GM19025 (cell line): ENCODE data around the gene TET3.

ENCODE experiments used
- ATAC-seq: cut with Tn5 transposase; IDR thresholded peaks from one replicate; pipeline ENCODE4 v1.9.1; 2021; ENCODE audit warnings: mild to moderate bottlenecking, low read depth, moderate library complexity; ENCODE audit not compliant: unreplicated experiment

Gene TET3

DNA sequence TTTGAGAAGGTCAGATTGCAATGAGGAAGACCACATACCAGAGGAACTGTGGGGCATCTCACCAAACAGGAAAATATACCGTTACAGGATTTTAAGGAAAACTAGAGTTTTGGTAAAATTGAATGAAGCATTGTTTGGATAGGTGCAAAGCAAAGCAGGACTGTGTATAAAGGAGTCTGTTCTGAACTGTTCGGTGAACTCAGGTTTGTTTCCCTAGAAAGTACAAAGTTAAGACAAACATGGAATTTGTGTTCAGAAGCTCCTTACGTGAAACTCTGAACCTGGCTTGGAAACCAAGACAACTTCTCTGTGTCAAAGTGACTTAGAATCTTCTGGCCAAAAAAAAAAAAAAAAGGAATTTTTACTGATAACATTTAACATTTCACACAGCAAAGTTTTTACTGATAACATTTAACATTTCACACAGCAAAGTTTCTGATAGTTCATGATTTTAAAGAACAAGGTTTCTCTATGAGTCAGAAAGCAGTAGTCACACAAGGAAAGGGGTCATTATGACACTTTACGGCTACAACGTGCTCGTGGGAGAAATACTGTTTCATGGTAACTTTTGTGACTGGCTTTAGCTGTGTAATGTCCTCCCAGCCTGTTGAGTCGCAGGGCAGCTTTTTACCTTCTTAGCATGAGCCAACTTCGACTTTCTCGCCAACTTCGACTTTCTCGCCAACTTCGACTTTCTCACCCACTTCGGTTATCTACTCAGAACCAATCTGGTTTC, 21.2 kb upstream of the TET3 start:
- ATAC-seq: no peak

DNA sequence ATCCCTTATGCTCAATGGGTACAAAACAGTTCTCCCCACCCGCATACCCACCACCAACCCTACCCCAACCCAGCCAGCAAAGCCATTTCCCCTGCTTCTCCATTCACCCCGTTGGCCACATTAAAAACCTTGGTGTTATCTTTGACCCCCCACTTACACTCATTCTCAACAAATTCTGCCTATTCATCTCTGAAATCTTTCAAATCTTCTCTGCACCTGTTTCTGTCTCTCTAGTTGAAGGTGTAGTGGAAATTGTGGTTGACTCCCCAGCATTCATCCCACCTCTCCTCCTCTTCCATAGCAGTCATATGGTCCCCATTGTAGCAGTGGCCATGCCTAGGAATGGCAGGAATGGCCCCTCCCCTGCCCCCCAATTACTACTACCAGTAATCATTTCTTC, 20.5 kb upstream of the TET3 start:
- ATAC-seq: no peak

DNA sequence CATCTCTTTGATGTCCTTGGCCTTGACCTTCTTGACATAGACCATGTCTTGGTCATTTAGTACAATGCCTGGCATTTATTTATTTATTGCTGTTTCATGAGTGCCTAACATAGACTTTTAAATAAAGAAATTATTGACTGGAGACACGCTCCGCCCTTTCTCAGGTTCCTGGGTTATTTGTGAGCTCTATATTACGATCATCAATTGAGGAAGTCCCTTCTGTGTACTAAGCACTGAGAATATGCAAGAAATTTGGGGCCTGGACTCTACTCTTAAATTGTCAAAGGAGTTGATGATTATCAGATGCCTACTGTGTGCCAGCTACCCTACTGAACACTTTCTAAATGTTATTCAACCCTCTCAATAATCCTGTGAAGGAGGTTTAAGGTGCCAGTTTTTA, 19.7 kb upstream of the TET3 start:
- ATAC-seq: no peak

DNA sequence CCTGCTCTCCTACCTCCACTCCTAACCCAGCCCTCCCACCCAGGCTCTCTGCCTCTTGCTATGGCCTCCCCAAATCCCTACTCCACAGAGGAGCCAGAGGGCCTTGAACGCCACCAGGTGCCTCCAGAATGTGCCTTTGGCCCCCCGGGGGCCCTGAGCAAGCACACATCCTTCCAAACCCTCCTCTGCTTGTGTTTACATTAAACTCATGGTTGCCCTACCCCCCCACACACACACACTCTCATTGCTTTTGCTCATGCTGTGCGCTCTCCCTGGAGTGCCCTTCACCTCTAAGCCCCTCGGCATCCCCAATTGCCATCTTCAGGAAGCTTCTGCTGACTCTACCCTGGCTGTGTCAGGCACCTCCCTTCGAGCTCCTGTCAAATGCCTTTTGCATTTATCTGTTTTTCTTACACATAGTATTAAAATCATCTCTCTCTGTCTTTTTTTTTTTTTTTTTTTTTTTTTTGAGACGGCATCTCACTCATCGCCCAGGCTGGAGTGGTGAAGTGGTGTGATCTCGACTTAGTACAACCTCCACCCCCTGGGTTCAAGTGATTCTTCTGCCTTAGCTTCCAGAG, 16.3 kb upstream of the TET3 start:
- no peak for ATAC-seq

DNA sequence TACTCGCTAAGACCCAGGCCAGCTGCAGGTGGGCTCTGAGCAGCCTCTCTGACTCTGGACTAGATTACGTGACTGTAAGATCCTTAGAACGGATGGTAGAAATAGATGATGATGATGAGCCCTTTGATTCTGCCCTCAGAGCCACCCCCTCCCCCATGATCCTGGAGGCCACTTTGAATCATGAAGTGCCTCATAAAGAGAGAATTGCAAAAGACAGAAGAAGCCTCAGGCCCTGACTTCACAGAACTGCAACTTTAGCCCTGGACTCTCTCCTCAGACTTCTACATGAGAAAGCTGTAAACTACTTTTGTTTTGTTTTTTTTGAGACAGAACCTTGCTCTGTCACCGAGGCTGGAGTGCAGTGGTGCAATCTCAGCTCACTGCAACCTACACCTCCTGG, 15.4 kb upstream of the TET3 start:
- no peak for ATAC-seq

DNA sequence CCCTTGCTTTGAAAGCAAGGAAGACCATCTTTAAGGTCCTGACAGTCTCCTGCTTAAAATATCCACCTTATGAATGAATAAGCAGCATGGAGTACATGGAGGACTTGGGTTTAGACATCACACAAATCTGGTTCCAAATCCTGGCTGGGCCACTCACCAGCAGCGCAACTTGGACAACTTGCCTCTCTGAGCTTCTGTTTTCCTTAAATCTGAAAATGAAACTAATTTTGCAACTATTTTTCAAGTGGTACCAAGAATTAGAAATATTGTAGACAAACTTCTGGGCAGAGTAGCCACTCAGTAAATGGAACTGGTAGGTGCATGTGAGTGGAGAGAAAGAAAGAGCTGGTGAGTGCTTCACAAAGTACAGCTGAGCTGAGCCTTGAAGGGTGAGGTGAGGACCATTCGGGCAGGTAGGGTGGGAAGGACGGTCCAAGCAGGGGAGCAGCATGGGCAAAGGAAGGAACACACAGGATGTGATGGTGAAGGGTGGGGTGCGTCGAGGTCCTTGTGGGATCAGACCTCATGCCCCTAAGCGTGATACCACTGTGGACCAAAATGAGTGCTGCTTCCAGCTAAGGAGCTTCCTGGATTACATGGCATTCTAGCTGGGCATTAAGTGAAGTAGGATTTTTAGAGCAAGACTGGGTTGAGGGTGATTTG, 14.4 kb upstream of the TET3 start:
- ATAC-seq: no peak

DNA sequence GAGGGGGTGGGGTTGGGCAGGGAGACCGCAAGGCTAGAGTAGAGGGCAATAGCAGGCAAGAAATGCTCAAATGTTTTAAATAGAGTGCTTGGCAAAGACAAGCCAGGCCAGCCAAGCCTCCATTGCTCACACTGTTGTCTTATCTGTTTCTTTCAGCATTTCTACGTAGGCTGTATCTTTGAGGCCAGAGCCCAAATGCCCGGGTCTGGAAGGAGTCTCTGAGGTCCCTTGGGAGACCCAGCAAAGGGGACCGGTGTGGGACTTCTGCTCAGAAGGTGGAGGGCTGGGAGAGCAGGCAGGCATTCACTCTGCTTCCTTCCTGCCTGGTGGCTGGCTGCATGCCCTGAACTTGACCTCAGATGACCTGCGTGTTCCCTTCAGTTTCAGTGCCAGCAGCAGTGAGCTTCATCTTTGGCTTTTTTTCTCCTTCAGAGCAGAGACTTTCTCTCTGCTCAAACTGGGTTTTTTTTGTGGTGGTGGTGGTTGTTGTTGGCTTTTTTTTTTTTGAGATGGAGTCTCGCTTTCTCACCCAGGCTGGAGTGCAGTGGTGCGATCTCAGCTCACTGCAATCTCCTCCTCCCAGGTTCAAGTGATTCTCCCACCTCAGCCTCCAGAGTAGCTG, 13.7 kb upstream of the TET3 start:
- peak; percentile 87 for ATAC-seq

DNA sequence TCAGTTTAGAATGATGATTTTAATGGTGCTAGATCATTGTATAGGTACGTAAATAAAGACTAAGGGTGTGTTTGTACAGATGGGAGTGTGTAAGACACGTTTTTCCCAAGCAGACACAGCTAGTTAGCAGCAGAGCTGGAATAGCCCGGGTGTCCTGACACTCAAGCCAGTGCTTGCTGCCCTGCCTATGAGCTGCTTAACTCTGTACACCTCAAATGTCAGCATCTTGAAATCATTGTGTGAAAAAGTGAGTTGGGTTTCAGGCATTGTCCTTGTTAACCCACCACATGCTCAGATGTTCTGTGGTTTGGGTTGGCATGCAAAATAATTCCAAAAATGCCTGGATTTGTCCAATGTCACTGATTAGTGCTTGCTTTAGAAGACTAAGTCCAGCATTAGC, 13.0 kb upstream of the TET3 start:
- ATAC-seq: no peak

DNA sequence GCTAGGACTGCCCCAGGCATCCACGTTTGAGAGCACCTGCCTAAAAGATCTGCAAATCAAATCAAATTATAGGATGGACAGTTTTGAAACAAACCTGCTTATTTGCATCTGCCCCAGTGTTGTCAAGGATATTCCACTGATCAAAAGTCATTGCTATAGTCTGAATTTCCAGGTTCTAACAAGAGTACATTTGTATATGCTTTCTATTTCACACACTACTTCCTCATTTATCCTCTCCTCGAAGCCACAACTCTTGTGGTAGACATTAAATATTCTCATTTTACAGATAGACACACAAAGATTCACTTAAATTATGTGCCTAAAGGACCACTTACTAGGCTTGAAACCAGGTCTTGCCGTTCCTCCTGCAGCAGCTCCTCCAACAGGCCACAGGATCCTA, 11.9 kb upstream of the TET3 start:
- ATAC-seq: no peak

DNA sequence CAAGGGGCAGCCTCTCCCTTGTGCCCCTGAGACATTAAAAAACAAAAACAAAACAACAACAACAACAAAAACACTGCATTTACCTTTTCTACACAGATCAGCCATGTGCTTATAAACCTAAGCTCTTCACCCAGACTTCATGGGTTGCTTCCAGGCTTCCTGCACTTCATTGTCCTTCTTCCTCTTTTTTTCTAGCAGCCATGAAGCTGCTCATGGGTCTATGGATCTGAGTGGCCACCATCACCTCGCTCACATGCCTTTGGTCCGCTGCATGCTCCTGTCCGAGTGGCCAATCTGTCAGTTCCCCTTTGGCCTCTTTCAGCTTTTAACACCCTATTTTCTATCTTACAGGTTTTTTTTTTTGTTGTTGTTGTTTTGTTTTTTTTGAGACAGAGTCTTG, 9.0 kb upstream of the TET3 start:
- no peak for ATAC-seq

DNA sequence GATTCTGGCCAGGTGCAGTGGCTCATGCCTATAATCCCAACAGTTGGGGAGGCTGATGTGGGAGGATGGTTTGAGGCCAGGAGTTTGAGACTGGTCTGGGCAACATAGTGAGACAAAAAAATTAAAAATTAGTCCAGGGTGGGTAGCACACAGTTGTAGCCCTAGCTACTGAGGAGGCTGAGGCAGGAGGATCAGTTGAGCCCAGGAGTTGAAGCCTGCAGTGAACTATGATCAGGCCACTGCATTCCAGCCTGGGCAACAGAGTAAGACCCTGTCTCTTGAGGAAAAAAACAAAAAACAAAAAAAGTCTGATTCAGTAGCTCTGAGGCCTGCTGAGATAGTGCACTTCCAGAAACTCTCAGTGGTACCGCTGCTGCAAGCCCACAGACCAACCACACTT, 7.9 kb upstream of the TET3 start:
- no peak for ATAC-seq

DNA sequence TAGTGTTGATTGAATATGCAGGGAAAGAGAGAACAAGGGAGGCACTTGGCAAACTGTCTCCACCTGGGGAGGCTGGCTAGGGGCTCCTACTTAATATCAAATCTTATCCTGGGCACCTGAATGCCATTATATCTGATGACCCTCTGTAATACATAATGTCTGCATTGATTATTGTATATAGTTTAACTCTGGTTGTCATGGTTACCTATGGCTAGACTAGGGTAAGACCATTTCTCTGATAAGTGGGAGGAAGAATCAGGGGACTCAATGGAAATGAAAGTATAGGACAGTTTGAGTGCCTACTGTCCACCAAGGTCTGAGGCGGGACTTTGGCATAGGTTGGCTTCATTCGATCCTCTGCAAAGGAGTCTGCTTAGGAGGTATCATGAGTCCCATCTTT, 7.2 kb upstream of the TET3 start:
- no peak for ATAC-seq

DNA sequence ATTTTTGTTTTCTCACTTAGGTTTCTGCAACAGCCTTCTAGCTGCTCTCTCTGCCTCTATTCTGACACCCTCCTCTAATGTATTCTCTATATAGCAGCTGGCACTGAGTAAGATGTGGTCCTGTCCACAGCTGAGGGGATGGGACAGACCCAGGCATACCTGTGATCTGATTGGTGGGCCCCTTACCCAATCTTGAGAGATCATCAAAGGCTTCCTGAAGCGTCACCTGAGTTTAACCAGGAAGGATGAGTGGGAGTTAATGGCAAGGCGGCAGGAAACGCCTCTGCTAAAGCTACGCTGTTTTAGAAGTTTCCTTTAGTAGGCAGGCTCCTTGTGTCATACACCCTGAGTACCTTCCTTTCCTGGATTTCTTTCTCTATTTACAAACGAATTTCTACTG, 5.7 kb upstream of the TET3 start:
- ATAC-seq: no peak

DNA sequence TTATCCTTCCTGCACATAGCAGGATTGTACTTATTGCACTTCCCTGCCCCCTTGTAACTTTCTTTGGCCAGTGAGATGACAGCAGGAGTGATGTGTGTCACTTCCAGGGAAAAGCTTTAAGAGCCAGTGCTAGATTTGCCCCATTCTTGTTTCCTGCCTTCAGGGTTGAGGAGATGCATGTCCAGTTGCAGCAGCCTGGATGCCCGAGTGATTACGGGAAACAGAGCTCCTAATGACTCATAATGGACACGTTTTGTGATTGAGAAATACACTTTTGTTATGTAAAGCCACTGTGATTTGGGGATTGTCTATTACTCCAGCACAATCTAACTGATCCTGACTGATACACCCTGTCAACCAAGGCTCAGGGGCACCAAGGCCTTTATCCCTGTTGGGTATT, 5.0 kb upstream of the TET3 start:
- no peak for ATAC-seq

DNA sequence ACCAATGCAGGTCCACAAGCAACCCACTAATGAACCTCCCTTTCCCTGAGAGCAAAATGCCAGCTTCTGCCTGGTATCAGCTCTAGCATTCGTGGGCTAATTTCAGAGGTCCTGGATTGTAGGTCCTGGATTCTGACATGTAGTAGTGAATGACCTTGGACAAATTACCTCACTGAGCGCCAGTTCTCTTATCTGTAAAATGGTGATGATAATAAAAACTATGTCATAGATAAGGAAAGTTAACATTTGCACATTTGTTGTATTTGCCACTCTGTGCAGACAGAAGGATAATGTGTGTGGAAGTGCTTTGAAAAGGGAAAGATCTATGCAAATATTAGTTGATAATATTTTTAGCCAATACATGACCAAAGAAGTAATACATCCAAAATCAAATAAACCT, 4.1 kb upstream of the TET3 start:
- no peak for ATAC-seq

DNA sequence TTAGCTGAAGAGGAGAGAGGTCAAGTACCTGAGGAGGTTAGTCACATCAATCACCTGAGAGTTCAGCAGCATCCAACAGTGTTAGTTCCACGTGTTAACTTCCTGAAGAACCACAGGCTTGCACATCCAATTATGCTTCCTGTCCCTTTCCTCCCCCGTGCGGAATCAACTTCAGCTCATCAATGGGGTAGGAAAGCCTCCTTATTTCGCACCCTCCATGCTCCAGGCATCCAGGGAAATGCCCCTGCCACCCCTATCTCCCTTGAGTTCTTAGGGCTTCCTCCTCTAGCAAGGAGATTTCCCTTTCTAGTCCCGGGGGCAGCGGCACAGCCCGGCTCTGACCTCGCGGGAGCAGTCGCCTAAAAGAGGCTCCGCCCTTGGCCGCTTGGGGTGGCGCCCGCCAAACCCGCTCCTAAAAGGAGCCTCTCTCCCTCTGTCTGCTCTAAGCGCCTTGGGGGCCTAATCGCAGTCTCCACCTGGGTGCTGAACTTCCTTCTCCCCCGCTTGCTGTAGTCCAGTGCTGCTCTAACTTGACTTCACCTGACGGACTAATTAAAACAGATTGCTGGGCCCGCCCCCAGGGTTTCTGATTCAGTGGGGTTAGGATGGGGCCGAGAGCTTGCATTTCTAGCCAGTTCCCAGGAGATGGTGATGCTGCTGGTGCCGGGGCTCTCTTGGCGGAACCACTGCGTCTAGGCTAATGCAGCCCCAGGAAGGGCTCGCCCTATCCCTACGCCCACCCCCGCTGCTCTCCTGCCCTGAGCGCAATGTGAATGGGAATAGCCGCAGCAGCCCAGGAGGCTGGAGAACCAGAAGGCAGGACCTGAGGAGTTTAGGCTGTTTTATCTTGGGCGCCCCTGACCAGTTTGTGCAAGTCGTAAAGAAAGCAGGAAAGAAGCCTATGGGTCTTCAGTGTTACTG, 3.4 kb upstream of the TET3 start:
- ATAC-seq: no peak

DNA sequence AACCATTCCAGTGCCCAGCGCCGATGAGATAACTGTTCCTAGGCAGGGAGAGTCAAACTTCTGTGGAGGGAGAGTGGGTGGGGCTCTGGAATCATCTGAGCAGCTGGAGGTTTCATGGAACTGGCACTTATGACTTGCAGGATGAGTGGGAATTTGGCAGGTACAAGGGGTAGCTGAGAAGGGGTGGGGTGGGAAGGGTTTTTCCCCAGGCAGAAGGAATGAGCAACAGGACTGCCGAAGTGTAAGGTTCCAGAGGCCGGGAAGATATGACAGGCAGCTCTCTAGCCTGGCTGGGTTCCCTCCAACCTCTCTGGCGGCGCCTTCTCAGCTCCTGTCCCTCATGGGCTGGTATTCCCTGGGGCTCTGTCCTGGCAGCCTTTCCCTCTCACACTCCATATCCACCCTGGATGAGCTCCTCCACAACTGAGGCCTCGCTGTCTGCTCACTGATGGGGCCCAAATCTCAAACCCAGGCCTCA, 2.5 kb upstream of the TET3 start:
- no peak for ATAC-seq

DNA sequence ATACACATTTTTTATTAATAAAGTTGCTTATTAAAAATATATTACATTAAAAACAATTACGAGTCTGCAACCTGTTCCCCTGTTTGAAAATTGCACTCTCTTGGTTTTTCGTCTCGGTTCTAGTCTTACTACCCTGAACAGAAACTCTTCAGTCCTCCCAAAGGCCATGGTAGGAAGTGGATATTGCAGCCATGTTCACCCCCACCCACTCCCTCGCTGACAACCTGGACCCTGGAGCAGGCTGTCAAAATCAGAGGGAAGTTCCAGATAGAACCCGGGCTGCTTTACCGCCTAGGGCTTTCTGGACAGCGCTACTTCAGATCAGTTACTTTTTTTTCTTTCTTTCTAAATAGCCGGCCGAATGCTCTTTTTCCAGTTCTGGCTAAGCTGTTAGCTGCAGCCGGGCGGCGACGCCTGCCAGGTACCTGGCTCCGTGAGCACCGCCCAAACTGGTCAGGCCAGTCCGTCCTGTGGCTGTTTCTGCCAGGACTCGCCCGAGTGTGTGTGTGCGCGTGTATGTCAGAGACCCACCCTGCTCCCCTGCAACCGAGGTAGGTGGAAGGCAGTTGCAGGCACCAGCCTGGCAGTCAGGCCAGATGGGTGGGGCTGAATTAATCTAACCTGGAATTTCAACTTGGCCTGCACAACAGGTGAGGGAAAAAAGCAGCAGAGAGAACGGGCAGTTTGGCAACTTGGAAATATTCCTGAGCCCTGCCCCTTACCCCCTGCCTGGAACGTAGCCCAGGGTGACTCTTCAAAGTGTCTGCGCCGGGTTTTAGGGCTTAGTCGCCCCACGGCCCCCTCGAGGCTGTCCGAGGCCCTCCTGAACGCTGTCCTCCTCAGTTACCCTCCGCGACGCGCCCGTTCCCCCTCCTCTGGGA, 1.1 kb upstream of the TET3 start:
- ATAC-seq: no peak

DNA sequence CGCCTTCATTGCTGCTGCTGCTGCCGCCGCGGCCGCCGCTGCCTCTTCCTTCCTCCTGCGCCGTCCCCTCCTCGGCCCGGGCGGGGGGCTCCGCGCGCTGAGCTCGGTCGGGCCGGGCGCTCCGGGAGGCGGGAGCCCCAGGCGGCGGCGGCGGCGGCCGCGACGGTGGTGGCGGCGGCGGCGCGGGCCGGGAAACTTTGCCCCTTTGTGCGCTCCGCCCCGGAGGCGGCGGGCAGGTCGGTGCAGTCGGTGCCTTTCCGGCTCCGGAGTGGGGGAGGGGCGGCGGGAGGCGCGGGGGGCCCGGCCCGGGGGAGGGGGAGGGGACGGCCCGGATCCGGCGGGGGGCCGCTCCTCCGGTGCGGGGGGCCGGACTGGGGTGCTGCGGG, 205 bp downstream of the TET3 start:
- ATAC-seq: peak; percentile 19
